IMR-90 (cell line): Measurements from ENCODE around the gene ACAT2. TPM values are rescaled to one million over a fixed set of nuclear protein-coding genes. Genes with fewer than 3 reads are reported as not detected.

Source experiments
- ATAC-seq: fragments of 200-7000 bp; cut with Tn5 transposase; 2 replicates; pipeline ENCODE4 v1.9.1; 2020; ENCODE audit warnings: low read depth, mild to moderate bottlenecking, moderate library complexity
- BruUV-seq: library from RNA; stranded (reverse); fragments of 400-500 nt; replicated peaks from 2 replicates; lab custom pipeline; 2021; lab: Mats Ljungman, UMichigan
- CTCF ChIA-PET: fragments of 300-600 bp; formaldehyde crosslinking; extraction: SDS; loops from one replicate; lab custom pipeline; 2021; ENCODE audit warnings: antibody characterized with exemption; lab: Yijun Ruan, JAX
- POLR2A ChIA-PET: fragments of 300-600 bp; sonication (Branson Sonifier 250); formaldehyde crosslinking; loops from one replicate; lab custom pipeline; 2022; ENCODE audit warnings: antibody characterized with exemption; ENCODE audit not compliant: unreplicated experiment; lab: Charles Lee
- DNase-seq: peaks from one replicate; pipeline ENCODE4 v3.0.0; 2013
- H2AFZ ChIP-seq: replicated peaks from 2 replicates; pipeline ENCODE3; 2013; ENCODE audit warnings: low read length, mild to moderate bottlenecking; ENCODE audit not compliant: poor library complexity
- H2AK5ac ChIP-seq: 2 replicates; pipeline ENCODE4 v1.6.1; 2013; ENCODE audit warnings: low read depth, low read length, inconsistent platforms
- H2AK9ac ChIP-seq: replicated peaks from 2 replicates; pipeline ENCODE3; 2013; ENCODE audit warnings: mild to moderate bottlenecking, low read depth, low read length, moderate library complexity; ENCODE audit not compliant: poor library complexity
- H2BK120ac ChIP-seq: 2 replicates; pipeline ENCODE4 v1.6.1; 2013; ENCODE audit warnings: low read depth, low read length, inconsistent platforms
- H2BK15ac ChIP-seq: 3 replicates; pipeline ENCODE4 v1.6.1; 2013; ENCODE audit warnings: low read depth, low read length, inconsistent platforms
- H2BK20ac ChIP-seq: 2 replicates; pipeline ENCODE4 v1.6.1; 2013; ENCODE audit warnings: low read depth, mild to moderate bottlenecking, inconsistent platforms, low read length, moderate library complexity
- H2BK5ac ChIP-seq: 2 replicates; pipeline ENCODE4 v1.6.1; 2013; ENCODE audit warnings: mild to moderate bottlenecking, low read depth, low read length, inconsistent platforms; ENCODE audit not compliant: poor library complexity, severe bottlenecking
- H3K14ac ChIP-seq: replicated peaks from 2 replicates; pipeline ENCODE4 v1.6.1; 2013; ENCODE audit warnings: low read depth, low read length, inconsistent platforms
- H3K18ac ChIP-seq: 2 replicates; pipeline ENCODE4 v1.6.1; 2013; ENCODE audit warnings: low read depth, low read length, control low read depth
- H3K23ac ChIP-seq: 2 replicates; pipeline ENCODE4 v1.6.1; 2013; ENCODE audit warnings: low read depth, low read length, inconsistent platforms
- H3K27ac ChIP-seq: 2 replicates; pipeline ENCODE4 v1.5.1; 2013; ENCODE audit warnings: mild to moderate bottlenecking, control low read depth, low read length; ENCODE audit not compliant: insufficient read depth
- H3K27me3 ChIP-seq: 2 replicates; pipeline ENCODE4 v1.6.1; 2013; ENCODE audit warnings: low read length; ENCODE audit not compliant: control insufficient read depth, insufficient read depth
- H3K36me3 ChIP-seq: 2 replicates; pipeline ENCODE4 v1.6.1; 2013; ENCODE audit warnings: low read length, mixed read lengths; ENCODE audit not compliant: control insufficient read depth, insufficient read depth
- H3K4ac ChIP-seq: 2 replicates; pipeline ENCODE4 v1.6.1; 2013; ENCODE audit warnings: low read depth, low read length, inconsistent platforms
- H3K4me1 ChIP-seq: 2 replicates; pipeline ENCODE4 v1.6.1; 2013; ENCODE audit warnings: low read length, mixed read lengths; ENCODE audit not compliant: control insufficient read depth, insufficient read depth
- H3K4me2 ChIP-seq: 2 replicates; pipeline ENCODE4 v1.6.1; 2013; ENCODE audit warnings: low read depth, mild to moderate bottlenecking, control low read depth, low read length, moderate library complexity
- H3K4me3 ChIP-seq: 2 replicates; pipeline ENCODE4 v1.5.1; 2013; ENCODE audit warnings: low read depth, mild to moderate bottlenecking, control low read depth, low read length, moderate library complexity; ENCODE audit not compliant: insufficient read depth
- H3K56ac ChIP-seq: 2 replicates; pipeline ENCODE4 v1.6.1; 2013; ENCODE audit warnings: low read length, inconsistent platforms; ENCODE audit not compliant: insufficient read depth; ENCODE audit errors: extremely low read depth
- H3K79me1 ChIP-seq, 2 experiments: 2 replicates each; pipeline ENCODE4 v1.6.1; 2013; ENCODE audit warnings: low read length in 2 of 2, inconsistent platforms in 1 of 2, low read depth in 1 of 2
- H3K9ac ChIP-seq: 2 replicates; pipeline ENCODE4 v1.6.1; 2013; ENCODE audit warnings: low read depth, low read length, control low read depth
- H3K9me1 ChIP-seq: 2 replicates; pipeline ENCODE4 v1.6.1; 2013; ENCODE audit warnings: low read length, inconsistent platforms; ENCODE audit not compliant: insufficient read depth
- H3K9me3 ChIP-seq: 2 replicates; pipeline ENCODE4 v1.6.1; 2013; ENCODE audit warnings: low read length; ENCODE audit not compliant: control insufficient read depth, insufficient read depth
- H4K20me1 ChIP-seq: 2 replicates; pipeline ENCODE4 v1.6.1; 2013; ENCODE audit warnings: low read length, inconsistent platforms; ENCODE audit not compliant: insufficient read depth
- H4K5ac ChIP-seq: 2 replicates; pipeline ENCODE4 v1.6.1; 2013; ENCODE audit warnings: mild to moderate bottlenecking, low read depth, low read length, control low read depth
- H4K8ac ChIP-seq, 2 experiments: 2 replicates each; pipeline ENCODE4 v1.6.1; 2013; ENCODE audit warnings: low read depth in 2 of 2, low read length in 2 of 2, control low read depth in 1 of 2, inconsistent platforms in 1 of 2
- H4K91ac ChIP-seq: 2 replicates; pipeline ENCODE4 v1.6.1; 2013; ENCODE audit warnings: low read depth, low read length, inconsistent platforms; ENCODE audit not compliant: insufficient read depth
- CHD1 ChIP-seq: IDR thresholded peaks from 2 replicates; pipeline ENCODE4 v1.6.1; 2012; ENCODE audit warnings: low read depth, low read length, improper control_type of control experiment
- CTCF ChIP-seq: conservative IDR thresholded peaks from 2 replicates; pipeline ENCODE4 v1.5.1; 2012; ENCODE audit warnings: mild to moderate bottlenecking, low read depth, low read length, improper control_type of control experiment
- FOS ChIP-seq: fragments of 150-350 bp; IDR thresholded peaks from 2 replicates; pipeline ENCODE4 v1.6.1; 2016; ENCODE audit warnings: low read depth, low read length
- MAFK ChIP-seq: IDR thresholded peaks from 2 replicates; pipeline ENCODE4 v1.6.1; 2012; ENCODE audit warnings: low read depth, low read length, improper control_type of control experiment
- MAZ ChIP-seq: IDR thresholded peaks from 2 replicates; pipeline ENCODE4 v1.6.1; 2012; ENCODE audit warnings: low read depth, mild to moderate bottlenecking, low read length, improper control_type of control experiment, moderate library complexity, borderline replicate concordance
- NFE2L2 ChIP-seq: fragments of 150-350 bp; IDR thresholded peaks from 2 replicates; pipeline ENCODE4 v1.6.1; 2016; ENCODE audit warnings: low read depth, mild to moderate bottlenecking, low read length
- POLR2A ChIP-seq: IDR thresholded peaks from 2 replicates; pipeline ENCODE4 v1.6.1; 2012; ENCODE audit warnings: mild to moderate bottlenecking, low read depth, low read length
- RAD21 ChIP-seq: IDR thresholded peaks from 2 replicates; pipeline ENCODE4 v1.6.1; 2012; ENCODE audit warnings: low read length, improper control_type of control experiment
- RCOR1 ChIP-seq: IDR thresholded peaks from 2 replicates; pipeline ENCODE4 v1.6.1; 2012; ENCODE audit warnings: mild to moderate bottlenecking, low read length, improper control_type of control experiment; ENCODE audit not compliant: insufficient replicate concordance
- USF2 ChIP-seq: fragments of 150-350 bp; IDR thresholded peaks from 2 replicates; pipeline ENCODE4 v1.6.1; 2017; ENCODE audit warnings: mild to moderate bottlenecking, antibody characterized with exemption, low read length, low read depth
- WGBS, 2 experiments: methylation state at CpG; one replicate each; pipeline versions ENCODE4 v1.1.5 to v1.1.7; 2013; ENCODE audit warnings: missing lambda C conversion rate in 2 of 2; ENCODE audit not compliant: insufficient read length in 1 of 2; ENCODE audit errors: extremely low coverage in 2 of 2; 5-methylcytosine and 5-hydroxymethylcytosine counted together
- dilution Hi-C: fragments of 300-500 bp; cut with HindIII; formaldehyde crosslinking; loops from one replicate; pipeline ENCODE4 v1.14.3; 2018; ENCODE audit warnings: low sequenced_read_pairs; ENCODE audit not compliant: unreplicated experiment
- in situ Hi-C: fragments of 300-500 bp; cut with MboI; formaldehyde crosslinking; loops from 3 replicates; pipeline ENCODE4 v1.14.3; 2019; ENCODE audit warnings: low sequenced_read_pairs, inconsistent platforms, mixed read lengths
- intact Hi-C: fragments of 100-400 bp; cut with micrococcal nuclease; formaldehyde crosslinking; loops from 2 replicates; pipeline ENCODE4 v1.10.0; 2022
- polyA plus RNA-seq, 3 experiments: library from polyadenylated mRNA; depleted of rRNA; stranded (reverse); fragments of >200 nt; gene quantifications; 2 replicates each; pipeline ENCODE4 v1.2.3, GENCODE V29; 2012; ENCODE audit warnings: low replicate concordance in 1 of 3
- total RNA-seq: library from RNA; depleted of rRNA; stranded (reverse); fragments of >200 nt; gene quantifications from 2 replicates; pipeline ENCODE4 v1.2.3, GENCODE V29; 2012

ACAT2 gene
- total and polyA plus RNA-seq, 2 of the 4 experiments (the other 2 are of a cell fraction) = 30.5 to 45.2 TPM

DNA sequence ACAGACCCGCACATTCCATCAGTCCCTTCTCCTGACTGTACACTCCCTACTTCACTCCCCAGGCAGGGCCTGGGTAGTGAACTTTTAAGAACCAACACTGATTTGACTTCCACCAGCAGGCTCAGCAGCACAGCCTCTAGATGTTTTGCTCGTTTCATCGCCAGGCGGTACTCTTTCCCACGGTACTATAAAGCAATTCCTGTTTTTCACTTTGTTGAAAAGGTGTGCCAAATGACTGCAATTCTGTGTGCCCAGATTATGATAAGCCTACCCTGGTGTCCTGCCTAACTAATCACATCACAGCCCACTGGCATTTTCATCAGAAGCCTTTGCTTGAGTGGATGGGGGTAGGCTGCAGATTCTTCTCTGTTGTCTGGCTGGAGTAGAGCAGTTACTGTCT lies 47.4 kb upstream of the ACAT2 start:
- dilution Hi-C loops (no loop called here), in situ Hi-C loops (loop anchor here (25.0 kb wide), 1 partner anchor 1077 kb away; the partner anchor contains the start of gene DYNLT1), intact Hi-C loops (no loop called here)
- Histone ChIP-seq H3K9me3 (no peaks in the 10 kb centered on the region), H2AFZ (no peak overlapping the region), H3K9me1 (peaks cover 10% of the 10 kb centered on the region), H3K4ac (no peak overlapping the region; the same call in 1 of the 2 replicates), H4K5ac (no peak overlapping the region), H3K18ac (no peak overlapping the region; the same call in 1 of the 2 replicates), H3K4me2 (no peak overlapping the region), H2BK20ac (no peak overlapping the region), H3K79me1 (peaks cover 21 to 49% of the 10 kb centered on the region in 2 experiments), H4K20me1 (0 out of 2 replicates have a peak, but pooled peaks cover 3% of the 10 kb centered on the region), H3K9ac (no peak overlapping the region), H2AK9ac (peak overlapping the region; percentile 23), H2AK5ac (peak overlapping the region; percentile 43; the same call in 1 of the 2 replicates), H3K14ac (no peak overlapping the region), H4K91ac (no peak overlapping the region), H3K27ac (no peak overlapping the region), H3K27me3 (no peaks in the 10 kb centered on the region), H3K56ac (no peak overlapping the region), H4K8ac (no peak overlapping the region), H2BK15ac (no peak overlapping the region), H3K4me1 (peaks cover 12% of the 10 kb centered on the region), H2BK5ac (no peak overlapping the region), H3K36me3 (0 out of 2 replicates have a peak, but pooled peaks cover 1% of the 10 kb centered on the region), H3K4me3 (no peak overlapping the region), H2BK120ac (no peak overlapping the region), H3K23ac (no peak overlapping the region)
- WGBS, 2 experiments = 93% methylated on average over 5 of the region's 5 CpGs; no CpG with 5 or more reads in 1 of the 2 experiments
- ChIA-PET CTCF (no interaction called here), POLR2A (no interaction called here)
- no TSS peak for BruUV-seq
- DNase-seq (no peak), ATAC-seq (no peak)
- TF ChIP-seq NFE2L2 (no peak), CHD1 (no peak), MAFK (no peak), USF2 (no peak), FOS (no peak), MAZ (no peak), RCOR1 (no peak), RAD21 (no peak), CTCF (no peak), POLR2A (no peak)
